ENCODE data around the gene IPPK.
"Not testable (repeated sequence)": the region's sequence is repeated elsewhere in the genome, so short reads cannot be mapped to it uniquely, and the experiment has no call there.

IPPK gene

DNA sequence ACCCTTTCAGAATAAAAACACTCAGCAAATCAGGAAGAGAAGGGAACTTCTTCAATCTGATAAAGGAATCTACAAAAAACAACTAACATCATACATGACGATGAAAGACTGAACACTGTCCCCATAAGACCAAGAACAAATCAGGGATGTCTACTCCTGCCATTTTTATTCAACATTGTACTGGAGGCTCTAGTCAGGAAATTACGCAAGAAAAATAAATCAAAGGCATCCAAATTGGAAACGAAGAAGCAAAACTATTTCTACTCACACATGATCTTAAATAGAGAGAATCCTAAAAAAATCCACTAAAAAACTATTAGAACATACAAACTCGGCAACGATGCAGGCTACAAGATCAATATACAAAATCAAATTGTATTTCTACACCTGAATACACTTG lies 42.3 kb downstream of the IPPK start:
- Histone ChIP-seq H3K27ac (no peak overlapping the region), H3K9ac (no peak overlapping the region), H3K9me3 (ENCODE audit: control insufficient read depth, low read length) (no peaks in the 10 kb centered on the region), H3K79me2 (no peaks in the 10 kb centered on the region), H2AFZ (no peak overlapping the region), H3K27me3 (ENCODE audit: control insufficient read depth, insufficient read depth, low read length) (no peaks in the 10 kb centered on the region), H3K4me2 (ENCODE audit: low read length) (no peak overlapping the region), H3K36me3 (ENCODE audit: control insufficient read depth, insufficient read depth, low read length) (no peaks in the 10 kb centered on the region), H3K4me3 (ENCODE audit: low read depth, low read length) (no peak overlapping the region), H3K4me1 (no peaks in the 10 kb centered on the region)
- TF ChIP-seq, protein P1, sequence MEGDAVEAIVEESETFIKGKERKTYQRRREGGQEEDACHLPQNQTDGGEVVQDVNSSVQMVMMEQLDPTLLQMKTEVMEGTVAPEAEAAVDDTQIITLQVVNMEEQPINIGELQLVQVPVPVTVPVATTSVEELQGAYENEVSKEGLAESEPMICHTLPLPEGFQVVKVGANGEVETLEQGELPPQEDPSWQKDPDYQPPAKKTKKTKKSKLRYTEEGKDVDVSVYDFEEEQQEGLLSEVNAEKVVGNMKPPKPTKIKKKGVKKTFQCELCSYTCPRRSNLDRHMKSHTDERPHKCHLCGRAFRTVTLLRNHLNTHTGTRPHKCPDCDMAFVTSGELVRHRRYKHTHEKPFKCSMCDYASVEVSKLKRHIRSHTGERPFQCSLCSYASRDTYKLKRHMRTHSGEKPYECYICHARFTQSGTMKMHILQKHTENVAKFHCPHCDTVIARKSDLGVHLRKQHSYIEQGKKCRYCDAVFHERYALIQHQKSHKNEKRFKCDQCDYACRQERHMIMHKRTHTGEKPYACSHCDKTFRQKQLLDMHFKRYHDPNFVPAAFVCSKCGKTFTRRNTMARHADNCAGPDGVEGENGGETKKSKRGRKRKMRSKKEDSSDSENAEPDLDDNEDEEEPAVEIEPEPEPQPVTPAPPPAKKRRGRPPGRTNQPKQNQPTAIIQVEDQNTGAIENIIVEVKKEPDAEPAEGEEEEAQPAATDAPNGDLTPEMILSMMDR (IDR thresholded peaks at IDR 0.05): no peak

DNA sequence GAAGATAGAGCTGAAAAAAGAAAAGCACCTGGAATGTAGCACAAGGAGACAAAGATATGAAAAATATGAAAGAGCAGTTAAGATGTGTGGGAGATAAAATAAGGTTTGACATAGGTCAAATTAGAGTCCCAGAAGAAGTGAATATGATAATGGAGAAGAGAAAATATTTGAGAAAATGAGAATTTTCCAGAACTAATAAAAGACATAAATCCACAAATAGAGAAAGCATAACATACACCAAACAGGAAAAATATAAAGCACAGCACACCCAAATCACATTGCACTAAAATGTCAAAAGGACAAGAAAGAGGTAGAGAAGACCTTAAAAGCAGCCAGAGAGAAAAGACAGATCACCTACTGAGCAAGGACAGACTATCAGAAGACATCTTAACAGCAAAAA lies 43.4 kb downstream of the IPPK start:
- Histone ChIP-seq H3K27me3 (ENCODE audit: control insufficient read depth, insufficient read depth, low read length) (no peaks in the 10 kb centered on the region), H3K4me1 (no peaks in the 10 kb centered on the region), H3K36me3 (ENCODE audit: control insufficient read depth, insufficient read depth, low read length) (no peaks in the 10 kb centered on the region)

DNA sequence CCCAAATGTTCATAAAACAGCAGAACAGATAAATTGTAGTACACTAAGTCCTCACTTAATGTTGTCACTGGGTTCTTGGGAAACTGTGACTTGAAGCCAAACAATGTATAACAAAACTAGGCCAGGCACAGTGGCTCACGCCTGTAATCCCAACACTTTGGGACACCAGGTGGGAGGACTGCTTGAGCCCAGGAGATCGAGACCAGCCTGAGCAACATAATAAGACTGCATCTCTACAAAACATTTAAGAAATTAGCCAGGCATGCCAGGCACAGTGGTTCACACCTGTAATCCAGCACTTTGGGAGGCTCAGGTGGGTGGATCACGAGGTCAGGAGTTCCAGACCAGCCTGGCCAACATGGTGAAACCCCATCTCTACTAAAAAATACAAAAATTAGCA lies 46.0 kb downstream of the IPPK start:
- not testable (repeated sequence) for H3K9me3 ChIP-seq (ENCODE audit: control insufficient read depth, low read length); H2AFZ ChIP-seq; H3K27ac ChIP-seq; H3K79me2 ChIP-seq; H3K4me1 ChIP-seq; H3K4me2 ChIP-seq (ENCODE audit: low read length); H3K36me3 ChIP-seq (ENCODE audit: control insufficient read depth, insufficient read depth, low read length); H3K4me3 ChIP-seq (ENCODE audit: low read depth, low read length); H3K9ac ChIP-seq; H3K27me3 ChIP-seq (ENCODE audit: control insufficient read depth, insufficient read depth, low read length)

More for the DNA sequence above, 43.4 kb downstream of the IPPK start:
- Histone ChIP-seq H3K27ac (no peak overlapping the region), H3K9ac (no peak overlapping the region), H2AFZ (no peak overlapping the region), H3K79me2 (no peaks in the 10 kb centered on the region), H3K9me3 (ENCODE audit: control insufficient read depth, low read length) (no peaks in the 10 kb centered on the region), H3K4me2 (ENCODE audit: low read length) (no peak overlapping the region), H3K4me3 (ENCODE audit: low read depth, low read length) (no peak overlapping the region)
- TF ChIP-seq, protein P1 (IDR thresholded peaks at IDR 0.05): no peak

DNA sequence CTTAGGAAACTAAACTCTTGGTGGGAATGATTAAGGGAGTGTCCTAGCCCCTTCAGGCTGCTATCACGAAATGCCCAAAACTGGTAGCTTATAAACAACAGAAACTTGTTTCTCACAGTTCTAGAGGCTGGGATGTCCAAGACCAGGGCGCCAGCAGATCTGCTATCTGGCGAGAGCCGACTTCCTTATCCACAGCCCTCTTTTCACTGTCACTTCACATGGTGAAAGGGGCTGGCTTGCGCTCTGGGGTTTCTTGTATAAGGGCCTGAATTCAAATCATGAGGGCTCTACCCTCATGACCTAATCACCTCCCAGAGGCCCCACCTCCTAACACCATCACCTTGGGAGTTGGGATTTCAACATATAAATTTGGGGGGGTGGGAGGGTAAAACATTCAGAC lies 49.1 kb downstream of the IPPK start:
- Histone ChIP-seq H3K9me3 (ENCODE audit: control insufficient read depth, low read length) (no peaks in the 10 kb centered on the region), H2AFZ (no peak overlapping the region), H3K79me2 (no peaks in the 10 kb centered on the region), H3K27ac (no peak overlapping the region), H3K4me3 (ENCODE audit: low read depth, low read length) (no peak overlapping the region), H3K36me3 (ENCODE audit: control insufficient read depth, insufficient read depth, low read length) (no peaks in the 10 kb centered on the region), H3K4me1 (no peaks in the 10 kb centered on the region), H3K4me2 (ENCODE audit: low read length) (no peak overlapping the region), H3K27me3 (ENCODE audit: control insufficient read depth, insufficient read depth, low read length) (no peaks in the 10 kb centered on the region), H3K9ac (no peak overlapping the region)
- TF ChIP-seq, protein P1 (IDR thresholded peaks at IDR 0.05): no peak

DNA sequence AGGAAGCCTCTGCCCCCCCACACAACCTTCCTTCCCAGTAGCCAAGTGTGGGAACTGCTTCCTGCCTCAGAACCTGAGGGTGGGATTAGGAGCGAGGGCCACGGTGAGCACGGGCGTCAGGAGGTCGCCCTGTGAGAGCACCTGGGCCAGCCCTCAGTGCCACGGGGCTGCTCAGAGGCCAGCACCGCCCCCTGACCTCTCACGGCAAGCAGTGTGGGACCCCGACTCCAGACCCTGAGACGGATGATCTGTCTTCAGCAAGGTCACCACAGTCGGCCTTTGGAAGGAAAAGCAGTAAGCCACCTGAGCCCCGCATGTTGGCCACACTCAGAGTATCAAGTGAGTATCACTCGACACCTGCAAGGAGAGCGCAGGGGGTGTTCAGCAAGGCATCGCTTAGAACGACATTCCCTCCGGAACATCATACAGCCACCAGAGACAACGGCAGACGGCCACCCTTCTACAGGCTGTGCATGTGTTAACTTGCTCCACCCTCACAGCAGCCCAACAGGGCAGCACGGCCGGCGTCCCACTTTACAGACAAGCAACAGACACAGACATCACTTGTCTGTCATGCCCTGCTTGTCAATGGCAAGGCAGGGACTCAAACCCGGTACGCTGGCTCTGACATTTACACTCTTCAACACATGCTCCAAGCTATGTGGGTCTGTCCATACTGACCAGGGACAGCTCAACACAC lies 50.2 kb downstream of the IPPK start:
- TF ChIP-seq, protein P1 (IDR thresholded peaks at IDR 0.05): no peak
- Histone ChIP-seq H2AFZ (no peak overlapping the region), H3K4me2 (ENCODE audit: low read length) (no peak overlapping the region), H3K27me3 (ENCODE audit: control insufficient read depth, insufficient read depth, low read length) (no peaks in the 10 kb centered on the region), H3K79me2 (no peaks in the 10 kb centered on the region), H3K4me3 (ENCODE audit: low read depth, low read length) (no peak overlapping the region), H3K36me3 (ENCODE audit: control insufficient read depth, insufficient read depth, low read length) (no peaks in the 10 kb centered on the region), H3K9ac (no peak overlapping the region), H3K27ac (no peak overlapping the region), H3K9me3 (ENCODE audit: control insufficient read depth, low read length) (no peaks in the 10 kb centered on the region), H3K4me1 (no peaks in the 10 kb centered on the region)
